Loucy (cell line): ENCODE measurements around the gene WDCP.

Experiments
- EZH2phosphoT487 ChIP-seq: fragments of 200-600 bp; IDR thresholded peaks from 2 replicates; pipeline ENCODE4 v1.6.1; 2018; ENCODE audit warnings: antibody characterized with exemption, mild to moderate bottlenecking, moderate library complexity, borderline replicate concordance
- TF ChIP-seq, protein P1 (sequence below): fragments of 200-600 bp; sonication (generic); conservative IDR thresholded peaks from 2 replicates; pipeline ENCODE4 v1.5.1; 2014; ENCODE audit warnings: mild to moderate bottlenecking, antibody characterized with exemption, low read length

GRCh38 chr2:24086241-24086640 is 39.0 kb upstream of the WDCP start:
- TF ChIP-seq, protein P1, sequence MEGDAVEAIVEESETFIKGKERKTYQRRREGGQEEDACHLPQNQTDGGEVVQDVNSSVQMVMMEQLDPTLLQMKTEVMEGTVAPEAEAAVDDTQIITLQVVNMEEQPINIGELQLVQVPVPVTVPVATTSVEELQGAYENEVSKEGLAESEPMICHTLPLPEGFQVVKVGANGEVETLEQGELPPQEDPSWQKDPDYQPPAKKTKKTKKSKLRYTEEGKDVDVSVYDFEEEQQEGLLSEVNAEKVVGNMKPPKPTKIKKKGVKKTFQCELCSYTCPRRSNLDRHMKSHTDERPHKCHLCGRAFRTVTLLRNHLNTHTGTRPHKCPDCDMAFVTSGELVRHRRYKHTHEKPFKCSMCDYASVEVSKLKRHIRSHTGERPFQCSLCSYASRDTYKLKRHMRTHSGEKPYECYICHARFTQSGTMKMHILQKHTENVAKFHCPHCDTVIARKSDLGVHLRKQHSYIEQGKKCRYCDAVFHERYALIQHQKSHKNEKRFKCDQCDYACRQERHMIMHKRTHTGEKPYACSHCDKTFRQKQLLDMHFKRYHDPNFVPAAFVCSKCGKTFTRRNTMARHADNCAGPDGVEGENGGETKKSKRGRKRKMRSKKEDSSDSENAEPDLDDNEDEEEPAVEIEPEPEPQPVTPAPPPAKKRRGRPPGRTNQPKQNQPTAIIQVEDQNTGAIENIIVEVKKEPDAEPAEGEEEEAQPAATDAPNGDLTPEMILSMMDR: no peak
- TF ChIP-seq EZH2phosphoT487: no peak
